SK-N-MC (cell line): ENCODE results near the gene EGR1.

Experiments
- EZH2 ChIP-seq: fragments of 200-600 bp; sonication (generic); IDR thresholded peaks from one replicate; pipeline ENCODE4 v1.6.1; 2017; ENCODE audit warnings: antibody characterized with exemption
- POLR2AphosphoS5 ChIP-seq: IDR thresholded peaks from 2 replicates; pipeline ENCODE4 v1.6.1; 2012; ENCODE audit warnings: mild to moderate bottlenecking, low read depth, low read length, borderline replicate concordance

DNA sequence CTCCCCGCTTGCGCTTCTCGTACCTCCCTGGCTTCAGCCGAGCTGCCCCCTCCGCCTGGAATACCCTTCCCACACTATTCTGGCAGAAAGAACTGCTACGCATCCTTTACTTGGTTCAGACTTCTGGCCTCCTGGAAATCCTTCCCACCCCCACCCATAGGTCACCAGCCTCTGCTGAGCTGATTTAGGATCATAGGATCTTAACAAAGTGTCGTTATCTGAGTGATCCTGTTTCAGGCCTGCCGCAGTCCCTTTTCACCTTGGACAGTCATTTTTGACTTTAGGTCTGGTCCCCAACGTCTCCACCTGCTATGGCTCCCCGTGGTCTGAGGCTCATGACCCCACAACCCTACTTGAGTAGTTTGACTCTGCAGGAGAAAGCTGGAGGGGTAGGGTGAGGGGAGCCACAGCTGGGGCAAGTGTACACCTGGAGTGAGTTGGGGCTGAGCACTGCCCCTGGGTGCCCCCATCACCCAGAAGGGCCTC, 27.3 kb downstream of the EGR1 start:
- TF ChIP-seq EZH2 (no peak), POLR2AphosphoS5 (no peak)
